ENCODE measurements around the gene OSBPL1A.

DNA sequence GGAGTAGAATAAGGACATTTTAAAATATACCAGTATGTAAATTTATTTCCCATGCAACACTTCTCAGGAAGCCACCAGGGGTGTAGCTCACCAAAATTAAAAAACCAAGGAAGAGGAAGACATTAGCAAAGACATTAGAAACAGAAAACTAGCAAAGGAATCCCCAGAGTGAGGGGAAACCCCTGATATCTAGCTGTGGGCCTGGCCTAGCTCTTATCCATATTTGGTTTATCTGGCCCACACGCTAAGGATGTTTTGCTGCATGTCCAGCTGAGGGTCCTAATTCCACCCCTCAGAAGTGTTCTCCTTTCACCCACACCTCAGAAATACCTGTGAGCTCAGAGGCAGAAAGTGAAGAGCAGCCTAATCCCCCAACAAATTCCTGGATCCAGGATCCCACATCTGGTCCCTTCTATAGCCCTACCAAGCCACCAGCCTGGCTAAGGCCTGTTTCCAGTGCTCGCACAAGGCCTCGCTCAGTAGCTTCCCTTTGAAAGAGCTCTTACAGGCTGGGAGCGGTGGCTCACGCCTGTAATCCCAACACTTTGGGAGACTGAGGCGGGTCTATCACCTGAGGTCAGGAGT is 17.4 kb downstream of the OSBPL1A start:
- TF ChIP-seq, protein P1, sequence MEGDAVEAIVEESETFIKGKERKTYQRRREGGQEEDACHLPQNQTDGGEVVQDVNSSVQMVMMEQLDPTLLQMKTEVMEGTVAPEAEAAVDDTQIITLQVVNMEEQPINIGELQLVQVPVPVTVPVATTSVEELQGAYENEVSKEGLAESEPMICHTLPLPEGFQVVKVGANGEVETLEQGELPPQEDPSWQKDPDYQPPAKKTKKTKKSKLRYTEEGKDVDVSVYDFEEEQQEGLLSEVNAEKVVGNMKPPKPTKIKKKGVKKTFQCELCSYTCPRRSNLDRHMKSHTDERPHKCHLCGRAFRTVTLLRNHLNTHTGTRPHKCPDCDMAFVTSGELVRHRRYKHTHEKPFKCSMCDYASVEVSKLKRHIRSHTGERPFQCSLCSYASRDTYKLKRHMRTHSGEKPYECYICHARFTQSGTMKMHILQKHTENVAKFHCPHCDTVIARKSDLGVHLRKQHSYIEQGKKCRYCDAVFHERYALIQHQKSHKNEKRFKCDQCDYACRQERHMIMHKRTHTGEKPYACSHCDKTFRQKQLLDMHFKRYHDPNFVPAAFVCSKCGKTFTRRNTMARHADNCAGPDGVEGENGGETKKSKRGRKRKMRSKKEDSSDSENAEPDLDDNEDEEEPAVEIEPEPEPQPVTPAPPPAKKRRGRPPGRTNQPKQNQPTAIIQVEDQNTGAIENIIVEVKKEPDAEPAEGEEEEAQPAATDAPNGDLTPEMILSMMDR (IDR thresholded peaks at IDR 0.05) = no peak
- TF ChIP-seq POLR2A (IDR thresholded peaks at IDR 0.05) (no peak), EP300 (IDR thresholded peaks at IDR 0.05) (no peak)
